B cell (primary cell): ENCODE results near the gene FBXL2. TPM values are rescaled to one million over a fixed set of nuclear protein-coding genes. Genes with fewer than 3 reads are reported as not detected.

Experiments
- ATAC-seq: fragments of 200-7000 bp; cut with Tn5 transposase; one replicate; pipeline ENCODE4 v1.10.0; 2021; ENCODE audit warnings: low read depth, mild to moderate bottlenecking, moderate number of reproducible peaks, moderate library complexity
- CTCF ChIA-PET: fragments of 350-600 bp; sonication (Branson Sonifier 250); formaldehyde crosslinking; loops from one replicate; lab custom pipeline; 2021; ENCODE audit warnings: antibody characterized with exemption, inconsistent platforms; lab: Charles Lee
- POLR2A ChIA-PET: fragments of 350-600 bp; sonication (Branson Sonifier 250); formaldehyde crosslinking; loops from one replicate; lab custom pipeline; 2021; ENCODE audit warnings: antibody characterized with exemption; lab: Charles Lee
- DNase-seq: peaks from one replicate; pipeline ENCODE4 v3.0.0; 2013
- H2AFZ ChIP-seq: 2 replicates; pipeline ENCODE4 v1.6.1; 2012; ENCODE audit warnings: mild to moderate bottlenecking, low read depth, low read length; ENCODE audit not compliant: insufficient read depth, poor library complexity, severe bottlenecking
- H3K27ac ChIP-seq, 2 donors: 1 replicate in 1 of 2; 2 replicates in 1 of 2; pipeline ENCODE4 v1.5.1; 2012 to 2013; ENCODE audit warnings: low read length in 2 of 2, mild to moderate bottlenecking in 2 of 2, moderate library complexity in 1 of 2
- H3K27me3 ChIP-seq, 4 experiments: fragments of 200-600 bp in 1 of 4; sonication (generic) in 1 of 4; replicated peaks in 1 of 4; 1 replicate in 2 of 4; 2 replicates in 2 of 4; pipeline versions ENCODE4 v1.6.1 to v1.7.0; 2013 to 2016; ENCODE audit warnings: low read length in 3 of 4, mild to moderate bottlenecking in 2 of 4, mixed read lengths in 1 of 4, moderate library complexity in 1 of 4; ENCODE audit not compliant: insufficient read depth in 4 of 4, control insufficient read depth in 3 of 4; ENCODE audit errors: control extremely low read depth in 1 of 4
- H3K36me3 ChIP-seq, 2 experiments: replicated peaks in 1 of 2; 1 replicate in 1 of 2; 2 replicates in 1 of 2; pipeline versions ENCODE4 v1.6.1 to v1.7.1; 2013; ENCODE audit warnings: low read length in 1 of 2; ENCODE audit not compliant: insufficient read depth in 2 of 2, control insufficient read depth in 1 of 2; ENCODE audit errors: control extremely low read depth in 1 of 2, extremely low read depth in 1 of 2
- H3K4me1 ChIP-seq, 2 donors: fragments of 200-600 bp in 1 of 2; sonication (generic) in 1 of 2; 1 replicate in 1 of 2; 2 replicates in 1 of 2; pipeline versions ENCODE4 v1.5.1 to v1.6.1; 2013 to 2017; ENCODE audit warnings: low read length in 2 of 2; ENCODE audit not compliant: control insufficient read depth in 2 of 2, insufficient read depth in 2 of 2
- H3K4me2 ChIP-seq: replicated peaks from 2 replicates; pipeline ENCODE3; 2012; ENCODE audit warnings: mild to moderate bottlenecking, low read depth, low read length; ENCODE audit not compliant: poor library complexity, severe bottlenecking
- H3K4me3 ChIP-seq, 5 experiments: fragments of 200-600 bp in 1 of 5; sonication (generic) in 1 of 5; 1 replicate in 3 of 5; 2 replicates in 2 of 5; pipeline versions ENCODE4 v1.5.1 to v1.7.0; 2011 to 2016; ENCODE audit warnings: low read length in 4 of 5, mild to moderate bottlenecking in 4 of 5, low read depth in 2 of 5, control low read depth in 1 of 5, moderate library complexity in 1 of 5; ENCODE audit not compliant: insufficient read depth in 1 of 5; ENCODE audit errors: control extremely low read depth in 1 of 5, extremely low read depth in 1 of 5
- H3K79me2 ChIP-seq: fragments of 200-600 bp; sonication (generic); one replicate; pipeline ENCODE4 v1.6.0; 2016; ENCODE audit warnings: low read length; ENCODE audit not compliant: control insufficient read depth, insufficient read depth
- H3K9ac ChIP-seq: fragments of 200-600 bp; sonication (generic); 2 replicates; pipeline ENCODE4 v1.6.1; 2017; ENCODE audit warnings: mild to moderate bottlenecking, low read length, moderate library complexity
- H3K9me3 ChIP-seq, 3 donors: one replicate each; pipeline versions ENCODE4 v1.6.1 to v1.7.1; 2013; ENCODE audit warnings: low read length in 2 of 3; ENCODE audit not compliant: control insufficient read depth in 2 of 3, insufficient read depth in 1 of 3; ENCODE audit errors: control extremely low read depth in 1 of 3
- H4K20me1 ChIP-seq: 2 replicates; pipeline ENCODE4 v1.6.0; 2012; ENCODE audit warnings: mild to moderate bottlenecking, low read length; ENCODE audit not compliant: insufficient read depth, control insufficient read depth, poor library complexity, severe bottlenecking
- H3K27ac Mint-ChIP-seq: one replicate; pipeline ENCODE4 v1.8.0; 2021; ENCODE audit warnings: mixed read lengths
- H3K27me3 Mint-ChIP-seq: one replicate; pipeline ENCODE4 v1.8.0; 2021; ENCODE audit warnings: mixed read lengths
- H3K4me1 Mint-ChIP-seq: one replicate; pipeline ENCODE4 v1.8.0; 2021; ENCODE audit warnings: mixed read lengths
- H3K4me3 Mint-ChIP-seq: one replicate; pipeline ENCODE4 v1.8.0; 2021; ENCODE audit warnings: mixed read lengths
- H3K9me3 Mint-ChIP-seq: one replicate; pipeline ENCODE4 v1.8.0; 2022; ENCODE audit warnings: mixed read lengths; ENCODE audit not compliant: insufficient read depth
- EZH2 ChIP-seq: IDR thresholded peaks from 2 replicates; pipeline ENCODE4 v1.6.1; 2012; ENCODE audit warnings: borderline replicate concordance, low read depth, mild to moderate bottlenecking, moderate library complexity, low read length; ENCODE audit not compliant: insufficient read depth, poor library complexity, severe bottlenecking
- WGBS: methylation state at CpG from one replicate; pipeline ENCODE4 v1.1.5; 2013; ENCODE audit warnings: missing lambda C conversion rate; ENCODE audit not compliant: insufficient coverage; 5-methylcytosine and 5-hydroxymethylcytosine counted together
- intact Hi-C: fragments of 100-400 bp; cut with micrococcal nuclease; formaldehyde crosslinking; loops from one replicate; pipeline ENCODE4 v1.10.0; 2022
- polyA plus RNA-seq: library from polyadenylated mRNA; depleted of rRNA; stranded (reverse); fragments of >200 nt; gene quantifications from 2 replicates; pipeline ENCODE4 v1.2.3, GENCODE V29; 2012
- total RNA-seq, 2 donors: library from RNA; stranded (reverse); fragments of 120-200 nt in 1 of 2; gene quantifications; 1 replicate in 1 of 2; 2 replicates in 1 of 2; pipeline versions ENCODE4 v1.2.3 to v1.2.4, GENCODE V29; 2013 to 2022
- TF ChIP-seq, protein P1 (sequence below): fragments of 200-600 bp; IDR thresholded peaks from one replicate; pipeline ENCODE4 v1.8.0; 2022; ENCODE audit warnings: antibody characterized with exemption, mild to moderate bottlenecking

The FBXL2 gene
- total and polyA plus RNA-seq, 2 donors (not counting 1 experiment from before 2014, with no cell fraction given), result 0.34 TPM; not detected in 1

GRCh38 chr3:33394403-33395054 is 117.3 kb downstream of the FBXL2 start:
- no peaks in the 10 kb centered on the region for H3K9me3 ChIP-seq
- Mint-ChIP-seq H3K4me1 (no peaks in the 10 kb centered on the region), H3K27me3 (no peaks in the 10 kb centered on the region), H3K4me3 (no peak overlapping the region), H3K27ac (no peak overlapping the region), H3K9me3 (no peaks in the 10 kb centered on the region)
- H3K36me3 ChIP-seq, result peaks cover 1 to 92% of the 10 kb centered on the region in 2 experiments
- no peaks in the 10 kb centered on the region for H3K27me3 ChIP-seq
- no peaks in the 10 kb centered on the region for H3K79me2 ChIP-seq
- no peaks in the 10 kb centered on the region for H3K4me1 ChIP-seq
- no peak overlapping the region for H3K4me3 ChIP-seq
- H3K4me2 ChIP-seq, result no peak overlapping the region
- intact Hi-C loops, result no loop called here
- no peak overlapping the region for H3K27ac ChIP-seq
- H4K20me1 ChIP-seq, result no peaks in the 10 kb centered on the region
- WGBS, result no CpG with 5 or more reads among the region's 1 CpG
- DNase-seq (no peak), ATAC-seq (no peak)
- no peak overlapping the region for H2AFZ ChIP-seq
- ChIA-PET POLR2A (no interaction called here), CTCF (interaction anchor here (0.6 to 2.2 kb wide), 4 partner anchors 10 to 263 kb away, joined by 3 to 12 read pairs (median 4); no protein-coding TSS in a partner anchor)
- TF ChIP-seq EZH2, result no peak
- TF ChIP-seq, protein P1, sequence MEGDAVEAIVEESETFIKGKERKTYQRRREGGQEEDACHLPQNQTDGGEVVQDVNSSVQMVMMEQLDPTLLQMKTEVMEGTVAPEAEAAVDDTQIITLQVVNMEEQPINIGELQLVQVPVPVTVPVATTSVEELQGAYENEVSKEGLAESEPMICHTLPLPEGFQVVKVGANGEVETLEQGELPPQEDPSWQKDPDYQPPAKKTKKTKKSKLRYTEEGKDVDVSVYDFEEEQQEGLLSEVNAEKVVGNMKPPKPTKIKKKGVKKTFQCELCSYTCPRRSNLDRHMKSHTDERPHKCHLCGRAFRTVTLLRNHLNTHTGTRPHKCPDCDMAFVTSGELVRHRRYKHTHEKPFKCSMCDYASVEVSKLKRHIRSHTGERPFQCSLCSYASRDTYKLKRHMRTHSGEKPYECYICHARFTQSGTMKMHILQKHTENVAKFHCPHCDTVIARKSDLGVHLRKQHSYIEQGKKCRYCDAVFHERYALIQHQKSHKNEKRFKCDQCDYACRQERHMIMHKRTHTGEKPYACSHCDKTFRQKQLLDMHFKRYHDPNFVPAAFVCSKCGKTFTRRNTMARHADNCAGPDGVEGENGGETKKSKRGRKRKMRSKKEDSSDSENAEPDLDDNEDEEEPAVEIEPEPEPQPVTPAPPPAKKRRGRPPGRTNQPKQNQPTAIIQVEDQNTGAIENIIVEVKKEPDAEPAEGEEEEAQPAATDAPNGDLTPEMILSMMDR, result no peak
- H3K9ac ChIP-seq, result no peak overlapping the region

- Mint-ChIP-seq H3K4me3 (no peak overlapping the region), H3K9me3 (no peaks in the 10 kb centered on the region), H3K27me3 (no peaks in the 10 kb centered on the region), H3K27ac (no peak overlapping the region), H3K4me1 (no peaks in the 10 kb centered on the region)
- no peaks in the 10 kb centered on the region for H4K20me1 ChIP-seq
- no peak overlapping the region for H3K4me2 ChIP-seq
- 99% methylated on average over 6 of the region's 7 CpGs for WGBS
- CTCF ChIA-PET, result interaction anchor here (1.6 kb wide), 1 partner anchor 265 kb away, joined by 4 read pairs; no protein-coding TSS in a partner anchor
- H3K9ac ChIP-seq, result no peak overlapping the region
- H3K4me1 ChIP-seq, result no peaks in the 10 kb centered on the region
- intact Hi-C loops, result no loop called here
- no peaks in the 10 kb centered on the region for H3K9me3 ChIP-seq
- H3K27me3 ChIP-seq, result no peaks in the 10 kb centered on the region
- TF ChIP-seq, protein P1, result no peak
- no peak for TF ChIP-seq EZH2
- no peaks in the 10 kb centered on the region for H3K79me2 ChIP-seq
- H3K27ac ChIP-seq, result no peak overlapping the region
- H3K4me3 ChIP-seq, result no peak overlapping the region
- peaks cover 1 to 92% of the 10 kb centered on the region in 2 experiments for H3K36me3 ChIP-seq
- no peak for DNase-seq
- no peak overlapping the region for H2AFZ ChIP-seq
- no peak for ATAC-seq
- POLR2A ChIA-PET, result no interaction called here
These were observed 118.7 kb downstream of the FBXL2 start for GRCh38 chr3:33395900-33396299.
